Small intestine (tissue), 7 donors: ENCODE results near the gene SORCS2. TPM values are rescaled to one million over a fixed set of nuclear protein-coding genes. Genes with fewer than 3 reads are reported as not detected.
A peak's percentile ranks its signal among the peaks of the same experiment; 100 is the strongest.

Source experiments
- DNase-seq, 2 donors: peaks; one replicate each; pipeline versions ENCODE4 v3.0.0 to v3.0.0-alpha.2; 2013
- FAIRE-seq: peaks from 2 replicates; lab custom pipeline; 2012; peaks lifted over from hg19 to GRCh38; lab: Jason Lieb, UNC
- H3K27ac ChIP-seq, 3 donors: one replicate each; pipeline ENCODE4 v1.5.1; 2013; ENCODE audit warnings: low read length in 2 of 3, mild to moderate bottlenecking in 2 of 3, control low read depth in 1 of 3, inconsistent platforms in 1 of 3, low read depth in 1 of 3, moderate library complexity in 1 of 3
- H3K27me3 ChIP-seq, 3 donors: one replicate each; pipeline ENCODE4 v1.6.1; 2013; ENCODE audit warnings: low read length in 3 of 3, inconsistent platforms in 1 of 3; ENCODE audit not compliant: control insufficient read depth in 3 of 3, insufficient read depth in 3 of 3
- H3K36me3 ChIP-seq, 3 donors: one replicate each; pipeline ENCODE4 v1.6.1; 2013; ENCODE audit warnings: low read length in 3 of 3, inconsistent platforms in 1 of 3, low read depth in 1 of 3, mild to moderate bottlenecking in 1 of 3, moderate library complexity in 1 of 3; ENCODE audit not compliant: control insufficient read depth in 3 of 3, insufficient read depth in 2 of 3
- H3K4me1 ChIP-seq, 3 donors: one replicate each; pipeline ENCODE4 v1.6.1; 2013; ENCODE audit warnings: low read length in 2 of 3, inconsistent platforms in 1 of 3, low read depth in 1 of 3, mild to moderate bottlenecking in 1 of 3, moderate library complexity in 1 of 3; ENCODE audit not compliant: control insufficient read depth in 3 of 3, insufficient read depth in 2 of 3
- H3K4me3 ChIP-seq, 3 donors: one replicate each; pipeline ENCODE4 v1.5.1; 2013; ENCODE audit warnings: low read length in 3 of 3, control low read depth in 1 of 3, inconsistent platforms in 1 of 3, low read depth in 1 of 3, mild to moderate bottlenecking in 1 of 3, moderate library complexity in 1 of 3
- H3K9me3 ChIP-seq, 2 donors: one replicate each; pipeline ENCODE4 v1.6.1; 2013; ENCODE audit warnings: low read depth in 1 of 2, low read length in 1 of 2; ENCODE audit not compliant: control insufficient read depth in 2 of 2, insufficient read depth in 1 of 2
- WGBS, 3 donors: extraction: QIAGEN DNeasy Blood & Tissue Kit; methylation state at CpG; one replicate each; pipeline ENCODE4 v1.1.7; 2013; 5-methylcytosine and 5-hydroxymethylcytosine counted together
- polyA plus RNA-seq, 4 donors: library from polyadenylated mRNA; stranded (reverse) in 3 of 4; unstranded in 1 of 4; fragments of 200-250 nt in 3 of 4; fragments of 120-200 nt in 1 of 4; gene quantifications; one replicate each; pipeline versions ENCODE4 v1.2.1 to v1.2.3, GENCODE V29; 2013
- donor health status: healthy with polysubstance abuse.
- donor health status: control.
- donor health status: control.
- donor health status: Bipolar disorder and iron deficiency.
- donor health status: healthy.

The SORCS2 gene
- polyA plus RNA-seq, 4 donors = 0.63 to 3.3 (median 2.2) TPM; not detected in 1

DNA sequence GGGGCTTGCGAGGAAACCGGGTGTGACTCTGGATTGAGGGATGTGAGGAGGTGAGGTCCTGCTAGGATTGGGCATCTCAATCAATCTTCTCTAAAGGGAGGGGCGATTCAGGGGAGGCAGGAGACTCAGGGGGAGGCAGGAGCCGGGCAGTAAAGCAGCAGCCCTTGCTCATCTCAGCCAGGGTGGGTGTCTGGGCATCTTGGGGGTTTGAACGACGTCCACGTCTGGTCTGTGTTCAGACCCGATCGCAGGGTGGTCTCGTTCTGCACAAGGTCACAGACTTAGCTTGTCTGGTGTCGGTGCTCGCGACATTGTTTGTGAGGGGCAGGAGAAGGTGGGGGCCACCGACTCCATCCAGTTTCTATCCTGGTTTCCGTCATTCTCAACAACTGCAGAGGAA is 473.7 kb downstream of the SORCS2 start:
- 82 to 84% (median 83%) methylated on average over 15 of the region's 15 CpGs for whole genome bisulfite sequencing, 3 donors
- Histone ChIP-seq H3K9me3 (peaks cover 0 to 4% of the 10 kb centered on the region in 2 donors), H3K4me3 (no peak overlapping the region), H3K27ac (no peak overlapping the region), H3K4me1 (no peaks in the 10 kb centered on the region), H3K27me3 (no peaks in the 10 kb centered on the region), H3K36me3 (no peaks in the 10 kb centered on the region)
- no peak for FAIRE-seq
- no peak for DNase-seq

- no peak for FAIRE-seq
- DNase-seq = no peak
- 88 to 93% (median 92%) methylated on average over 6 of the region's 6 CpGs for WGBS, 3 donors
- no peaks in the 10 kb centered on the region for H3K4me1 ChIP-seq
- H3K36me3 ChIP-seq = no peaks in the 10 kb centered on the region
- H3K4me3 ChIP-seq = no peak overlapping the region
- H3K9me3 ChIP-seq = peaks cover 0 to 4% of the 10 kb centered on the region in 2 donors
- no peaks in the 10 kb centered on the region for H3K27me3 ChIP-seq
- no peak overlapping the region for H3K27ac ChIP-seq
These were observed 474.4 kb downstream of the SORCS2 start for GRCh38 chr4:7666744-7667143.

DNA sequence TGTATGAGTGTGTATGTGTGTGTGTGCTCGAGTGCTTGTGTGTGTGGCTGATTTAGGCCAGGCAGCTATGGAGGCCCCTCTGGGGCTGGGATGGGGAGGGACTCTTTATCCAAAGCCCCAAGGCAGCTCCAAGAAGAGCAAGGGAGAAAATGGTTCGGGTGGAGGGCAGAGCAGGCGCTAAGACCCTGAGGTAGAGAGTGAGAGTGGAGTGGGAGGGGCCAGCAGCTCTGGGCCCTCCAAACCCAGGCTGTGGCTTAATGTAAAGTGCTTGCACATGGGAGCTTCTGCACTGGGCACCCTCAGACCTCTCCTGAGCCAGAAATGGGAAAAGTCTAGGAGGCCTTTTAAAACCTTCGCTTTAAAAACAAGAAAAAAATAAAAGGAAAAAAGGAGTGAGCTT is 475.9 kb downstream of the SORCS2 start:
- FAIRE-seq (no peak), DNase-seq (no peak)
- Histone ChIP-seq H3K27ac (no peak overlapping the region), H3K27me3 (no peaks in the 10 kb centered on the region), H3K9me3 (peaks cover 0 to 4% of the 10 kb centered on the region in 2 donors), H3K4me1 (no peaks in the 10 kb centered on the region), H3K4me3 (no peak overlapping the region), H3K36me3 (no peaks in the 10 kb centered on the region)
- WGBS, 3 donors = 73 to 79% (median 77%) methylated on average over 4 of the region's 4 CpGs

GRCh38 chr4:7668826-7669225 is 476.5 kb downstream of the SORCS2 start:
- H3K36me3 ChIP-seq = no peaks in the 10 kb centered on the region
- no peak overlapping the region for H3K4me3 ChIP-seq
- H3K27me3 ChIP-seq = no peaks in the 10 kb centered on the region
- H3K27ac ChIP-seq = no peak overlapping the region
- peaks cover 0 to 4% of the 10 kb centered on the region in 2 donors for H3K9me3 ChIP-seq
- H3K4me1 ChIP-seq = no peaks in the 10 kb centered on the region
- DNase-seq (no peak), FAIRE-seq (no peak)
- WGBS, 3 donors = 65 to 77% (median 70%) methylated on average over 4 of the region's 4 CpGs

DNA sequence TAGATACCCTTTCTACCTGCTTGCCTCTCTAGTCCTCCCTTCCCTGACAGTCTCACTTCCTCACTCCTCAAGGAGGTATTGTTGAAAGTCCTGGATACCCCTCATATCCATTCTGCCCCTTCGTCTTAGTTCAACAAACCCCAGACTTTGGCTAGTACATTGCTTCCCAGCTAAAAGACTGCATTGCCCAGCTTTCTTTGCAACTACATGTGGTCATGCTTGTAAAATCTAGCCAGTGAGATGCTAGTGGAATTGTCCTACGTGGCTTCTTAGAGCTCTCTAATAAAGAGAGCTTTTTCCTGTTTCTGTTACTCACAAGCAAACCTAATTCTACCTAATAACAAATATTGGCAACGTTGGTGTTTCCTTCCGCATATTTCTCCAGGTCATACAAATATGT is 480.3 kb downstream of the SORCS2 start:
- Histone ChIP-seq H3K4me1 (no peaks in the 10 kb centered on the region), H3K36me3 (no peaks in the 10 kb centered on the region), H3K27ac (no peak overlapping the region), H3K27me3 (no peaks in the 10 kb centered on the region), H3K9me3 (peaks cover 0 to 4% of the 10 kb centered on the region in 2 donors), H3K4me3 (no peak overlapping the region)
- DNase-seq (no peak), FAIRE-seq (no peak)
- 70 to 80% (median 70%) methylated on average over 4 of the region's 4 CpGs for WGBS, 3 donors

DNA sequence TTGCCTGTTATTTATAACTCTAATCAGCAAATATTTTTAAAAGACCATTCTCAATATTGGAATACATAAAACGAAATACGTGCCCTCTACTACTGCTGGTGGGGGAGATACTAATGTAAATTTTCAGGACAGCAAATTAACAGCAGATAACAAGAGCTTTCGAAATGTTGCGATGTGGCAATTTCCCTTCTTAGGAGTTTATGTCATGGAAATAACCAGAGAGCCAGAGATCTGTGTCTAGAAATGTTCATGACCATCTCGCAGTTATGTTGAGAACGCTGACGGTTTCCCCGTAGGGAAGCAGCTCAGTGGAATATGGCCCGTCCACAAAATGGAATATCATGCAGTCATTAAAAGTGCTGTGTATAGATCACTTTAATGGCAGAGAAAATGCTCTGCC is 480.8 kb downstream of the SORCS2 start:
- DNase-seq = no peak
- Histone ChIP-seq H3K4me3 (no peak overlapping the region), H3K4me1 (no peaks in the 10 kb centered on the region), H3K9me3 (peaks cover 0 to 4% of the 10 kb centered on the region in 2 donors), H3K36me3 (no peaks in the 10 kb centered on the region), H3K27me3 (no peaks in the 10 kb centered on the region), H3K27ac (no peak overlapping the region)
- no peak for FAIRE-seq
- WGBS, 3 donors = 88 to 91% (median 90%) methylated on average over 9 of the region's 9 CpGs

DNA sequence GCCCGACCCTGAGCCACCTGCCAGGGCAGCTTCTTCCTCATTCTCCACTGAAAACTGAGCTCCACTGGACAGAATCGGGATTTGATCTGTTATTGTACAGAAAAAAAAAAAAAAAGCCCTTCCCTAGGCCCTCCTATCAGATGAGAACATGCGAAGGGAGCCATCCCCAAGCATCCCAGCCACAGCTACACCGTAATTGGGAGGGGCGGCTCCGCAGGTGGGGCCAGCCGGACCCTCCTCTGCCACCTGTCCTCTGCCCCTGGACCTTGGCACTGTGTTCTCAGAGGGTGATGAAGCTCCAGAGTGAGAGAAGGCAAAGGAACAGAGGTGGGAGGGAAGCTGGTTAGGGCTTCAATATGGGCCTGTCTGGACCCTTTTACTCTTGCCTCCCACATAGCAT is 482.4 kb downstream of the SORCS2 start:
- Histone ChIP-seq H3K4me3 (no peak overlapping the region), H3K4me1 (no peaks in the 10 kb centered on the region), H3K9me3 (peaks cover 0 to 4% of the 10 kb centered on the region in 2 donors), H3K27ac (no peak overlapping the region), H3K36me3 (no peaks in the 10 kb centered on the region), H3K27me3 (no peaks in the 10 kb centered on the region)
- WGBS, 3 donors = 9 to 69% (median 24%) methylated on average over 7 of the region's 7 CpGs
- FAIRE-seq = no peak
- peak in 1 of 2 donors; percentile 13 for DNase-seq

GRCh38 chr4:7675136-7675535 is 482.8 kb downstream of the SORCS2 start:
- no peak for FAIRE-seq
- no peak overlapping the region for H3K27ac ChIP-seq
- 42 to 79% (median 52%) methylated on average over 6 of the region's 6 CpGs for WGBS, 3 donors
- H3K4me1 ChIP-seq = no peaks in the 10 kb centered on the region
- H3K27me3 ChIP-seq = no peaks in the 10 kb centered on the region
- no peaks in the 10 kb centered on the region for H3K36me3 ChIP-seq
- H3K9me3 ChIP-seq = peaks cover 0 to 4% of the 10 kb centered on the region in 2 donors
- H3K4me3 ChIP-seq = no peak overlapping the region
- DNase-seq = no peak

DNA sequence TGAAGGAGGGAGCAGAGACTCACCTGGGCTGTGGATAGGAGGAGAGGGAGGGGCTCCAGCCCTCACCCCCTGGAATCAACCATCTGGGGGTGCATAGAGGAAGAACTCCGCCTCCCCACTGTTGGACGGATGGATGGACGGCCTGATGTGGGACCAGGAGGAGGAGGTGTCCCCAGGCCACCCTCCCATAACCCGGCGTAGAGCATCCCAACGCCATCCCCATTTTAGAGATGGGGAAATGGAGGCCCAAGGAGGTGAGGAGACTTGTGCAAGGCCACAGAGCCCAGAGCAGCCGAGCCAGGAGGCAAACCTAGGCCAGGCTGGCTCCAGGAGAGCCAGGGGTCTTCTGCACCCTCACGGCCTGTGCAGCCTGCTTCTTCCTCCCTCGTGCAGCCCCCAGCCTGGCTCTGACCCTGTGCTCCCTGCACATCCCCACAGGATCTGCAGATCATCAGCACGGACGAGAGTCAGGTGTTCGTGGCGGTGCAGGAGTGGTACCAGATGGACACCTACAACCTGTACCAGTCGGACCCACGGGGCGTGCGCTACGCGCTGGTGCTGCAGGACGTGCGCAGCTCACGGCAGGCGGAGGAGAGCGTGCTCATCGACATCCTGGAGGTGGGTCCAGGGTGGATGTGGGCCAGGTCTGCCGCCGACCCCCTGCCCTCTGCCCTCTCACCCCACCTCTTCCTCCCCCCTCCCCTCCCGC is 483.4 kb downstream of the SORCS2 start:
- no peak for DNase-seq
- 78 to 83% (median 78%) methylated on average over 24 to 28 of the region's 28 CpGs for WGBS, 3 donors

More for the DNA sequence above, 483.4 kb downstream of the SORCS2 start:
- Histone ChIP-seq H3K27me3 (no peaks in the 10 kb centered on the region), H3K27ac (no peak overlapping the region), H3K9me3 (no peaks in the 10 kb centered on the region), H3K4me3 (no peak overlapping the region), H3K4me1 (no peaks in the 10 kb centered on the region), H3K36me3 (no peaks in the 10 kb centered on the region)
- no peak for FAIRE-seq
